K562 (cell line): Measurements from ENCODE around the gene CCDC124. TPM values are rescaled to one million over a fixed set of nuclear protein-coding genes. Genes with fewer than 3 reads are reported as not detected.

Experiments
- E2F4 ChIP-seq: sonication (generic); formaldehyde crosslinking; IDR thresholded peaks from 2 replicates; pipeline ENCODE4 v1.8.0; 2022; ENCODE audit warnings: mild to moderate bottlenecking, low read depth, missing genetic modification reagents
- ELF4 ChIP-seq: fragments of 450-650 bp; formaldehyde crosslinking; IDR thresholded peaks from 2 replicates; pipeline ENCODE4 v1.4.0; 2022; ENCODE audit warnings: missing genetic modification characterization
- ETS2 ChIP-seq: IDR thresholded peaks from 2 replicates; pipeline ENCODE4 v1.6.1; 2016; ENCODE audit warnings: borderline replicate concordance, missing genetic modification characterization, mild to moderate bottlenecking, moderate library complexity, missing compliant biosample characterization; ENCODE audit not compliant: poor library complexity, severe bottlenecking
- HDAC6 ChIP-seq: IDR thresholded peaks from 2 replicates; pipeline ENCODE4 v1.6.1; 2012; ENCODE audit warnings: low read depth, mild to moderate bottlenecking, control low read depth, inconsistent platforms, low read length, moderate library complexity
- LCOR ChIP-seq: sonication (generic); formaldehyde crosslinking; IDR thresholded peaks from 2 replicates; pipeline ENCODE4 v1.8.0; 2022; ENCODE audit warnings: mild to moderate bottlenecking, missing genetic modification reagents
- MED1 ChIP-seq: sonication (generic); formaldehyde crosslinking; IDR thresholded peaks from 2 replicates; pipeline ENCODE4 v1.8.1; 2023; ENCODE audit warnings: missing genetic modification reagents, borderline replicate concordance
- MGA ChIP-seq: fragments of 450-650 bp; IDR thresholded peaks from 2 replicates; pipeline ENCODE4 v1.6.1; 2016; ENCODE audit warnings: mild to moderate bottlenecking, moderate library complexity
- NONO ChIP-seq, 2 experiments: fragments of 200-400 bp in 1 of 2; fragments of 450-650 bp in 1 of 2; formaldehyde crosslinking in 1 of 2; IDR thresholded peaks; 2 replicates each; pipeline ENCODE4 v1.6.1; 2017; ENCODE audit warnings: low read depth in 2 of 2, mild to moderate bottlenecking in 2 of 2, moderate library complexity in 2 of 2, low read length in 1 of 2
- SMARCB1 ChIP-seq: IDR thresholded peaks from 2 replicates; pipeline ENCODE4 v1.6.1; 2011; ENCODE audit warnings: improper control_type of control experiment, low read depth; ENCODE audit not compliant: insufficient read length
- USF2 ChIP-seq: sonication (generic); formaldehyde crosslinking; IDR thresholded peaks from 2 replicates; pipeline ENCODE4 v1.5.0; 2020; ENCODE audit warnings: missing genetic modification reagents
- XRCC5 ChIP-seq: fragments of 200-400 bp; formaldehyde crosslinking; IDR thresholded peaks from 2 replicates; pipeline ENCODE4 v1.6.1; 2017; ENCODE audit warnings: low read depth, mild to moderate bottlenecking, low read length
- ZNF140 ChIP-seq: fragments of 250-450 bp; sonication (Bioruptor Pico); IDR thresholded peaks from 2 replicates; pipeline ENCODE4 v1.8.0; 2021; ENCODE audit warnings: moderate library complexity, mild to moderate bottlenecking, inconsistent platforms
- ZNF695 ChIP-seq: fragments of 450-650 bp; formaldehyde crosslinking; IDR thresholded peaks from 2 replicates; pipeline ENCODE4 v1.4.0; 2020; ENCODE audit warnings: mild to moderate bottlenecking, moderate library complexity
- polyA plus RNA-seq, 8 experiments: library from polyadenylated mRNA; depleted of rRNA in 4 of 8; stranded (reverse) in 5 of 8; unstranded in 3 of 8; fragments of >200 nt; fragmentation: Nextera tagmentation in 2 of 8; fragmentation: Illumina TruSeq in 1 of 8; extraction: Ambion mirVana in 2 of 8; extraction: Trizol in 1 of 8; gene quantifications; 2 replicates each; pipeline versions ENCODE4 v1.2.1 to v1.2.3, GENCODE V29; 2011 to 2014; ENCODE audit warnings: inconsistent platforms in 1 of 8, missing spikeins in 1 of 8
- total RNA-seq, 7 experiments: library from RNA; depleted of rRNA in 6 of 7; stranded (reverse); fragments of >200 nt in 6 of 7; fragmentation: Illumina TruSeq in 2 of 7; extraction: Trizol in 2 of 7; gene quantifications; 2 replicates each; pipeline versions ENCODE4 v1.2.1 to v1.2.3, GENCODE V29; 2011 to 2021; ENCODE audit warnings: low replicate concordance in 1 of 7

CCDC124 gene
- total and polyA plus RNA-seq, 9 of the 15 experiments (the other 6 are each of a cell fraction or from before 2014, with no cell fraction given), result 5.8 to 234 (median 40.1) TPM

- no peak for TF ChIP-seq MGA
- TF ChIP-seq E2F4 (CRISPR knock-in tag), result no peak
- no peak for TF ChIP-seq XRCC5
- TF ChIP-seq HDAC6, result no peak
- TF ChIP-seq USF2 (CRISPR knock-in tag), result no peak
- TF ChIP-seq ETS2 (tag), result no peak
- no peak for TF ChIP-seq LCOR (CRISPR knock-in tag)
- TF ChIP-seq ELF4 (CRISPR knock-in tag), result no peak
- no peak; a peak in 1 of 4 replicates for TF ChIP-seq NONO (IDR thresholded peaks at IDR 0.05; ENCODE audit: low read depth in 2 of 2, low read length in 1 of 2)
- TF ChIP-seq SMARCB1, result no peak
- TF ChIP-seq ZNF695 (CRISPR knock-in tag), result no peak
- TF ChIP-seq MED1, result no peak
- no peak for TF ChIP-seq ZNF140
Observed at GRCh38 chr19:17951990-17952976, 19.5 kb downstream of the CCDC124 start (continued).
